Measurements from ENCODE around the gene DRC3. TPM values are rescaled to one million over a fixed set of nuclear protein-coding genes. Genes with fewer than 3 reads are reported as not detected.

The DRC3 gene
- total RNA-seq, 1 donor from 2014 or later = 7.2 TPM

DNA sequence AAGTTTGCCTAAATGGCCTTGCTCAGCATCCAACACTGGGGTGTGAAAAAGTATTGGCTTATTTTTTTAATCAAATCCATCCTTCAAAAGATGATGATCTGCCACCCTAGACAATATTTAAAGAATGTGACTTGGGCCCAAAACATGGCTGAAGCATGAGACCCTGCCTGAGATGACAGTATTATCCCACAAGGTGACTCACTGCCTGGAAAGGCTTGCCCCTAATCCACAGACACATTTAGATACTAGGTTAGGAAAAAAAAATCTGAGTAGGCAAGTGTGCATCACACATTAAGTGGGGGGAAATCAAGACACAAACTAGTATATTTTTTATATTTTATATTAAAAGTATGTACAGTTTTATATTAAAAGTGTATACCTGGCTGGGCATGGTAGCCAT lies 38.9 kb upstream of the DRC3 start:
- H3K27ac ChIP-seq = no peak overlapping the region
- intact Hi-C loops (cut with DNase I) = loop anchor here (5.0 kb wide), 1 partner anchor 39 kb away; the partner anchor contains the start of genes DRC3 and TOM1L2
- H3K4me1 ChIP-seq = peaks cover 12 to 22% of the 10 kb centered on the region in 2 donors

GRCh38 chr17:17934214-17934613 lies 38.4 kb upstream of the DRC3 start:
- no peaks in the 10 kb centered on the region for H3K36me3 ChIP-seq
- TF ChIP-seq CTCF (IDR thresholded peaks at IDR 0.05) = no peak
- no peak overlapping the region for H3K27ac ChIP-seq
- no peaks in the 10 kb centered on the region for H3K27me3 ChIP-seq
- no peak for DNase-seq (ENCODE audit: low spot score in 2 of 2)
- H3K4me3 ChIP-seq = no peak overlapping the region
- peaks cover 8 to 18% of the 10 kb centered on the region in 2 donors for H3K4me1 ChIP-seq
- intact Hi-C loops (cut with DNase I) = loop anchor here (5.0 kb wide), 1 partner anchor 38 kb away; the partner anchor contains the start of genes DRC3 and TOM1L2
- no peaks in the 10 kb centered on the region for H3K9me3 ChIP-seq

More for the DNA sequence above, 38.9 kb upstream of the DRC3 start:
- DNase-seq (ENCODE audit: low spot score in 2 of 2) = no peak
- Histone ChIP-seq H3K9me3 (no peaks in the 10 kb centered on the region), H3K4me3 (no peak overlapping the region), H3K36me3 (no peaks in the 10 kb centered on the region), H3K27me3 (no peaks in the 10 kb centered on the region)
- no peak for TF ChIP-seq CTCF (IDR thresholded peaks at IDR 0.05)

- no peak for TF ChIP-seq CTCF (IDR thresholded peaks at IDR 0.05)
- intact Hi-C loops (cut with DNase I) = loop anchor here (5.0 kb wide), 1 partner anchor 37 kb away; the partner anchor contains the start of genes DRC3 and TOM1L2
- H3K4me3 ChIP-seq = no peak overlapping the region
- no peaks in the 10 kb centered on the region for H3K27me3 ChIP-seq
- H3K9me3 ChIP-seq = no peaks in the 10 kb centered on the region
- peaks cover 2 to 12% of the 10 kb centered on the region in 2 donors for H3K4me1 ChIP-seq
- H3K27ac ChIP-seq = no peak overlapping the region
- no peaks in the 10 kb centered on the region for H3K36me3 ChIP-seq
- DNase-seq (ENCODE audit: low spot score in 2 of 2) = no peak
Measured at GRCh38 chr17:17934806-17935205, 37.9 kb upstream of the DRC3 start.

DNA sequence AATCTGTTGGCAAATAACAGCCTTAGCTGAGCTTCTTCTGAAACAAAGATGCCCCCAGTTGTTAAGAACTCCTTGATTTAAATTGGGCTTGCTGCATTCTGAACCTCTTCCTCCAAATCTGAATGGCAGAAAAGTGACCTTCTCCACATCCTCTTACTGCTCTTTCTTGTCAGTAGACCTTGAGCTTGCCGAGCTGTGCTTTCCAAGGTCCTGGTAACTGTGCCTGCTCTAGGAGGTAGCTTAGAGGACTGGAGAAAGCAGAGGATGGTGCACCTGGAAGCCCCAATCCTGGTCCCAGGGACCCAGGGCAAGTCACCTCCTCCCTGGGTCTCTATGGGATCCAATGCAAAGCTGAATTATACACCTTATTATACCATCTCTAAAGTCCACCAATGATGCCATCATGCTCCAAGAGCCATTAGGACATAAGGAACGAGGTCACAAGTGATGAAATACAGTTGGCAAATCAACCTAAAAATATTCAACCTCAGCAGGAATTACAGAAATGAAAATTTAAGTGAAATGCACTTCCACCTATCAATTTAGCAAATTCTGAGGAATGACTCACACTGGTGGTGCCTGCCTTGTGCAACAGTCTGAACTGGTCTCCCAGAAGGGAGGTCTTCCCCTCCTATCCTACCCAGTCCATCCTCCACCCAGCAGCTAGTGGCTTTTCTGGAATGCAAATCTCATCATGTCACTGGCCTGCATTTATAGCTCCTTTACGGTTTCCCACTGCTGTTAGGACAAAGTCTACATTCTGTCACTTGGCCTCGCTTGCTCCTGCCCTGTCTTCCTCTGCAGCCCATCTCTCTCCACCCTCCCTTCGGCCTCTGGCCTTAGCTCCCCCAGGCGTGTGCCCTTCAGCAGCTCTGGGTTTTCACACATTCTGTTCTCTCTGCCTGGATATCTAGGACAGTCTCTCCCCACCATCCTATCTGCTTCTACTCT lies 37.1 kb upstream of the DRC3 start:
- DNase-seq (ENCODE audit: low spot score in 2 of 2) = peak in 1 of 2 donors; percentile 72
- Histone ChIP-seq H3K36me3 (no peaks in the 10 kb centered on the region), H3K4me3 (no peak overlapping the region), H3K9me3 (no peaks in the 10 kb centered on the region), H3K27me3 (no peaks in the 10 kb centered on the region), H3K4me1 (peaks cover 0 to 9% of the 10 kb centered on the region in 2 donors), H3K27ac (no peak overlapping the region)
- intact Hi-C loops (cut with DNase I) = no loop called here
- no peak for TF ChIP-seq CTCF (IDR thresholded peaks at IDR 0.05)

GRCh38 chr17:17937201-17937853 lies 35.3 kb upstream of the DRC3 start:
- no peaks in the 10 kb centered on the region for H3K27me3 ChIP-seq
- TF ChIP-seq CTCF (IDR thresholded peaks at IDR 0.05) = no peak
- no peaks in the 10 kb centered on the region for H3K36me3 ChIP-seq
- H3K4me1 ChIP-seq = peaks cover 0 to 15% of the 10 kb centered on the region in 2 donors
- no peak overlapping the region for H3K27ac ChIP-seq
- no peaks in the 10 kb centered on the region for H3K9me3 ChIP-seq
- intact Hi-C loops (cut with DNase I) = no loop called here
- DNase-seq (ENCODE audit: low spot score in 2 of 2) = no peak
- no peak overlapping the region for H3K4me3 ChIP-seq

All from ascending aorta (tissue), 2 donors.